ENCODE results near the gene OTOP3. TPM values are rescaled to one million over a fixed set of nuclear protein-coding genes. Genes with fewer than 3 reads are reported as not detected.
"Not testable (repeated sequence)": the region's sequence is repeated elsewhere in the genome, so short reads cannot be mapped to it uniquely, and the experiment has no call there.

Gene OTOP3, protein sequence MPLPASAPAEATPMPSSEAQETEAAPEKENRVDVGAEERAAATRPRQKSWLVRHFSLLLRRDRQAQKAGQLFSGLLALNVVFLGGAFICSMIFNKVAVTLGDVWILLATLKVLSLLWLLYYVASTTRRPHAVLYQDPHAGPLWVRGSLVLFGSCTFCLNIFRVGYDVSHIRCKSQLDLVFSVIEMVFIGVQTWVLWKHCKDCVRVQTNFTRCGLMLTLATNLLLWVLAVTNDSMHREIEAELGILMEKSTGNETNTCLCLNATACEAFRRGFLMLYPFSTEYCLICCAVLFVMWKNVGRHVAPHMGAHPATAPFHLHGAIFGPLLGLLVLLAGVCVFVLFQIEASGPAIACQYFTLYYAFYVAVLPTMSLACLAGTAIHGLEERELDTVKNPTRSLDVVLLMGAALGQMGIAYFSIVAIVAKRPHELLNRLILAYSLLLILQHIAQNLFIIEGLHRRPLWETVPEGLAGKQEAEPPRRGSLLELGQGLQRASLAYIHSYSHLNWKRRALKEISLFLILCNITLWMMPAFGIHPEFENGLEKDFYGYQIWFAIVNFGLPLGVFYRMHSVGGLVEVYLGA
- total RNA-seq (ENCODE audit: insufficient read depth, low replicate concordance) = not detected

DNA sequence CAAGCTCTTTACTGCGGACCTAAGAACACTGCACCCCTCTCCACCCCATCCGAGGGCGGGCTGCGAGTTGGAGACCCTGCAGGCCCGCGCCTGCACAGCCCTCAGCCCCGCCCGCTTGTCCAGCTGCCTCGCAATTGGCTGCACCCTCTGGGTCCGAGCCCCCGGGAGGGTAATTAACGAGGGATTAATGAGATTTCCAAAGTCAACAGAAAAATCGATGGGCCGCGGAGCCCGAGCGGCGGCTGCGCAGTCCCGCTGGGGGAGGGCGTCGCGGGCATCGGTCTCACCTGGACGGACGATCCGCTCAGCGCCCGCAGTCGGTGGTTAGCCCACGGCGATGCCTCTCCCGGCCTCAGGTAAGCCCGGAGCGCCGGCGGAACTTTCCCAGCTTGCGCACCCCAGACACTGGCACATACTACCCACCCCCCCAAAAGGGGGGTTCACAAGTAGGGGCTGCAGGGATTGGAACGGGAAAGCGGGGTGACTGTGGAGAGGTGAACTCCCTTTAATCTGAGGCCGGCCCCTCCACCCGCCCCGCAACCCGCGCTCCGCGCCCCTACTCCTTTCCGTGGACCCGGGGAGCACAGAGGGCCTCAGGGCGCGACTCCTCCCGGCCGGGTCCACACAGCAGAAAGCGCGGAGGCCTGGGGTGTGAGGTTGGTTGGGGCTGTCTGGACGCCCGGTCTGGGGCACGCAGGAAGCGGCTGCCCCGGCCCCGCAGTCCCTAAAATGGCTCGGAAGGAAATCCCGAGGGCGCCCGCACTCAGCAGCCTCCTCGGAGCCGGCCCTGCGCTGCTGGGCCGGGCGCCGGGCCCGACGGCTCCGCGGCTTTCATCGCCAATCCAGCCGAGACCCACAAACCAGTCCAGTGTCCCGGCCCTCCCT lies at the start of gene OTOP3:
Gene OTOP3 (plus strand): TSS at position 314 of the 885 bp plus-strand sequence. CDS start 24 bp downstream, at position 338.
- DNase-seq (ENCODE audit: low spot score) = no peak

DNA sequence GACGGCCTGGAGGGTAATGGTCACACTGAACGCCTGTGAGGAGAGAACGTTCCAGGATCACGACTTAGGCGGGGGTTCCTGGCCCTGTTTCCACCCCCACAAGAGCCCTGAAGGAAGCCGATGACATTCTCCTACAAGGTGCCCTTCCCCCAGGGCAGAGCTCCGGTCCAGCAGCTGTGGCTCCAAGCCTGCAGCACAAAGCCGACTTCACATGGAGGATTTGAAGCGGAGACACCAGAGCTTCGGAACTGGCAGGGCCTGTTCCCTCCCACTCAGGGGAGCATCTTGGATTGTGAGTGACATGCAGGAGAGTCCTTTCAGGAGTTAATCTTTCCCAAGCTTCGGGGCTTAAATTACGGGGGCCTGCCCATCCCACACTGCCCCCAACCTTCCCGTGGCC lies 47.2 kb upstream of the OTOP3 start:
- DNase-seq (ENCODE audit: low spot score) = no peak

DNA sequence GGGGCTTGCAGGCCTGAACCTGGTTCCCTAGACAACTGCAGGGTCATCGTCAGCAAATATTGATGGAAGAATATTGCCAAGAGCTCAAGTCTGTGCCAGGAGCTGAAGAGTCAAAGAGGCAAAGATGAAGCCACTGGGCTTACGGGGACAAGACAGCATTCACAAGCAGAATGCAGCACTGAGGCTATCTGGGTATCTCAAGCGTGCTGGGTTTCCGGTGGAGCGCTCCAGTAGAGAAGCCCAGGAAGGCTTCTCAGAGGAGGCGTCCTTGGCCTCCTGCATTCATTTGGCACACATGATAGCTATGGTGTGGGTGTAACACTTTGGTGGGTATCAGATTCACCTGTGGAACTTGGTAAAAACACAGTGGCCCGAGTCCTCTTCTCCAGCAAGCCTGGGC lies 45.1 kb upstream of the OTOP3 start:
- DNase-seq (ENCODE audit: low spot score) = no peak

DNA sequence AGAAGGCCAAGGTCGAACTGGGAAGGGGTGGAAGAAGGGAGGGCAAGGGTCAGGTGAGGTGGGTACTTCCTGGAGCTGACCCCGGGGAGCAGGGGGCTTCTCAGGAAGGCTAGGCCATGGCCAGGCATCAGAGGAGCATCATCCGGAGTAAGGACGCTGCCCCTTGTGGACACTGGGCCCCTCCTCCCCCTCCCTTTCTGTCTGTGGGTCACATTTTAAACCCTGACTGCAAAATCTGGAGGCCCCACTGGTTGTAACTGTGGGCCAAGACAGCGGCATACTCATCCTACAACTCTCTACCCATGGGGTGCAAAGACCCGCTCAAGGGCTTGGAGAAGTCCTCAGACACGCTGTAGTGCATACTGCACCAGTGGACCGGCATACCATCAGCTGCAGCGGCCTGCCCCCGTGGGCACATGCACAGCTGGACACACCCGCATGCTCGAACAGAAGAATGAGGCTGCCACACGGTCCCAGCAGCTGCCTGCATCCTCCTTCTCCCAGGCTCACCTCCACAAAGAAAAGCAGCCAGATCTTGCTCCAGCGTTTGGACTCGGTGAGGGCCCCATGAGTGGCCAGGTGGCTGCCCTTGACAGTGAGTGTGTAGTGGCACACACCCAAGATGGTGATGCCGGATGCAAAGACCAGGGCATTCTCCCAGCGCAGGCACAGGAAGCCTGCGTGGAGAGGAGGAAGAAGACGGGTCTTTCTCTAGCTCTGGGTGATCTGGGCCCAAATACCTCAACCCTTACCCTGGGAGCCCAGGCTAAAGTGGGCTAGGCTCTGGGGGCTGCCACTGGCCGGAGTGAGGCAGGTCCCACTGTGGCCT lies 43.5 kb upstream of the OTOP3 start:
- DNase-seq (ENCODE audit: low spot score) = no peak

DNA sequence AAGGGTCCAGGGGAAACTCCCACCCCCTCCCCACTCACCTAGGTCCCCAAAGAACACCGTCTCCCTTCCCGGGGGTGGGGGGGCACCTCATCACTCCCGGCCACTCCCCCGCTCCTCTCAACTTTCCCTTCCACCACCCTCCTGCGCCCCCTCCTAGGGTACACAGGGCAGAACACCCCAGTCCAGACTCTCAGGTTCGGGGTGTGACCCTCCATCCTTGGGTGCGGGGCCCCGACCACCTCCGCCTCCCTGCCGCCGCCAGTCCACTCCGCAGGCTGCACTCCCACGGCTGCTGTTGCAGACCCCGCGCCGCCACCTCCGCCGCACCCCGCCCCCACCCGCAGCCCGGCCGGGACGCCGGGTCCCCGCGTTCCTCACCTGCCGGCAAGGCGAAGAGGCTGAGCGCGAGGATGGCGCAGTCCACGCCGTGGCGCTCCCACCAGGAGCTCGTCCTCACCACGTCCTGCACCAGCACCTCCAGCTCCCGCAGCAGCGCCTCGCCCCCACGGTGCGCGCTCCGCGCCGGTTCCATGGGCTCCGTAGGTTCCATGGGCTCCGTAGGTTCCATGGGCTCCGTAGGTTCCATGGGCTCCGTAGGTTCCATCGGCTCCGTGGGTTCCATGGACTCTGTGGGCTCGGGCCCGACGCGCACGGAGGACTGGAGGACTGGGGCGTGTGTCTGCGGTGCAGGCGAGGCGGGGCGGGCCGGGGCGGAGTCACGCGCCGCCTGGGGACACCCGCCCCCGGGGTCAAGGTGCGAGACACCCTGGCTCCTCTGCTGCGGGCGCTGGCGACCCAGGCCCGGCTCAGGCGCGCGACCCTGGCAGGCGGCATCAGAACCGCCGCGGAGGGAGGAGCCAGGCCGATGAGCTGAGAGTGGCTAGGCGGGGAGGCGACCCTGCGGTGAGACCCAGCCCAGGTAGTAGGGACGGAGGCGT lies 42.5 kb upstream of the OTOP3 start, which contains the start of gene FADS6:
Gene FADS6 (minus strand): TSS at position 660 of the 938 bp plus-strand sequence. CDS start 38 bp downstream, at position 622.
- DNase-seq (ENCODE audit: low spot score) = no peak

DNA sequence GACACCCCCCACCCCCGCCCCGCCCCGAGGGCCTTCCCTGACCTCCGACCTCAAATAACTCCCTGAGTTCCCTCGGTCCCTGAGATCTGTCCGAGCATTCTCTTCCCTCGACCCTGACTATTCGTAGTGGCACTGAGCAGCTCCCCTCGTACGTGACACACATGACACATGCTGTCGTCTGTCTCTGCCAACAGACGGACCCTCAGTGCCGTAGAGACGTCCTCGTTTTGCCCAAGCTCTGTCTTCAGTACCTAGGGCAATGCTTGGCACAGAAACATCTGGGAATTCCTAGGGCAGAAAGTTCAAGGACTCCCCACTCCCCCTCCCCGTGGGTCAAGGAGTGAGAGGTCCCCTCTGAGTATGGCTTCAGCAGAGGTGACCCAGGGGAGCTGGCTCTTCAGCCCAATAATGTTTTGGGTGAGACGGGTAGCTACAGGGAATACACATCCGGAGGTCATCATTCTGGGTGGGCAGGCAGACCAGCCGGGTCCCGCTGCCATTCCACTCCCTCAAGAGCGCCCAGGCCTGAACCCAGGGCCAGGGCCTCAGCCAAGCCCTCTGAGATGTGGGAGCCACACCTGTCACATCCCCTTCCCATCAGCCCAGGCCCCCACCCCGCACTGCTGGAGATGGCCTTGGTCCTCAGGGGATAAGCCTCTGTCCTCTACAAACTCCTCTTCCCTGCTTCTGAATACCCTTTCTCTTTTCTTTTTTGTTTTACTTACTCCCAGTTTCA lies 41.6 kb upstream of the OTOP3 start:
- DNase-seq (ENCODE audit: low spot score) = no peak

DNA sequence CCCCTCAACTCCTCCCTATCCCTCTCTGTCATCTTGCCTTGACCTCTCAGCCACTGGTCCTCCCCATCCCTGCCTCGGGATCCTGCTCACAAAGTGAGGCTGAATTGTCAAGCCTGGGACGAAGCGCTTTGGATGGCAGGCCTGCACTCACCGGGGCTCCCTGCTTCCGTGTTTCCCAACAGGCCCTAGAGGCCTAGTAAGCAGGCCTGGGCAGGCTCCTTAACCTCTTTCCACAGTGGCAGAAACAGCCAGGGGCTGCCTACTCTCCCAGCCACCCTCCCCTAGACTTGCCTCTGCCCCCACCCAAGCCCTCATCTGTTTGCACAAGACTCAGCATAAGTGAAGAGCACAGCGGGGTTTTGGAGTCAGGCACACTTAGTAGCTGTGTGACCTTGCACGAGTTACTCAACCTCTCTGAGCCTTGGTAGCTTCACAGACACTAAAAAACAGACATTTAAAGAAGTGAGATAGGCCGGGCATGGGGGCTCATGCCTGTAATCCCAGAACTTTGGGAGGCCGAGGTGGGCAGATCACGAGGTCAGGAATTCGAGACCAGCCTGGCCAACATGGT lies 37.2 kb upstream of the OTOP3 start:
- peak; percentile 22 for DNase-seq (ENCODE audit: low spot score)

DNA sequence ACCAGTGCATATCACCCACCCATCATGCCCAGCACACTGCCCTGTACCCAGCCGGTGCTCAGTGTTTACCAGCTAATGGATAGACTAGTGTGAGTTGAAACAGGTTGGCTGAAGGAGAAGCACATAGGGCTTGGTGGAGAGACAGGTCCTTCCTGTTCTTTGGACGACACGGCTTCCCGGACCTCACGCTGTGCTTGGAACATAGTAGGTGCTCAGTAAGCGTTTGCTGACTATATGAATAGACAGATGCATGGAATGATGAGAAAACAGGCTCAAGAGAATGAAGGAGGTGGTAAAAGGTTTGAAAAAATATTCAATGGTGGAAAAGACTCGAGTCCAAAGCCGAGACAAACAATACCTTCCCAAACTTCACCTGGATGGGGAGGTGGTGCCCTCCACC lies 35.5 kb upstream of the OTOP3 start:
- DNase-seq (ENCODE audit: low spot score) = no peak

DNA sequence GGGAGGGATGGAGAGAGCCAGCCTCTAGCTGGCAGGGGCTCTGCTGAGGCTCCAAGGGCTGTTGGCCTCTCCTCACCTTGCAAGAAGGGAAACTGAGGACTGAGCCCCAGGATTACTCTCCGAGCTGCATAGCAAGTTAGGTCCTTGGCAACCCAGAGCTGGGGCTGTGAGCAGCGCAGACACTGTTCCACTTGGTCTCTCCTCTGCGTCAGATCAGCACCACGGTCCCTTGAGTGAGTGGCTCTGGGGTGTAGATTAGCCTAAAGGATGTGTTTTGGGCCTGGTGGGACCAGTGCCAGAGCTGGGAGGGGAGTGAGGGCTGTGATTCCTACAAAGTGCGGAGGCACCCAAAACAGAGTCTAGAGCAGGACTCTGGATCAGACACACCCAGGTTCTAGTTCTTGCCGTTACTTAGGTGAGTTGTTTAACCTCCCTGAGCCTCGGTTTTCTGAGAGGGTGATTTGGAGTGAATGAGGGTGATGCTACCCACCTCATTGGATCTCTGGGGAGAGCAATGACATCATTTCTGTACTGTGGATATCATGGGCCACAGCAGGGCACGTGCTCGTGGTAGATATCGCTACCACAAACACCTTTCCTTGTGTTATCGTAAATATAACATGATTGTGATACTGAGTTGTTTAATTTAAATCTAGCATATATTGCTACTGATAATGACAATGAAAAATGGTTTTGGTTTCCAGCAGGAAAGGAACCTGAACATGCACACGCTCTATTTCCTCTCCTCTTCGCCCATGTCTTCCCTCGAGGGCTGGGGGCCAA lies 34.2 kb upstream of the OTOP3 start:
- DNase-seq (ENCODE audit: low spot score) = no peak

DNA sequence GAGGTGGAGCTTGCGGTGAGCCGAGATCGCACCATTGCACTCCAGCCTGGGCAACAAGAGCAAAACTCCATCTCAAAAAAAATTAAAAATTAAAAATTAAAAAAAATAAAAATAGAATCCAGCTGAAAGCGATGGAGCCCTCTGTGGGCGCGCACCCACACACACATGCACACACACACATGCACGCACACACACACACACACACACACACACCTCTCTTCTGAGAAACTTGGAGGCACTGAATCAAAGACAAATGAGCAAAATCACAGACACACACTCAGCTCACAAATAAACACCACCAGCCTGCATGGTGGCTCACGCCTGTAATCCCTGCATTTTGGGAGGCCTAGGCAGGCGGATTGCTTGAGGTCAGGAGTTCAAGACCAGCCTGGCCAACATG lies 32.7 kb upstream of the OTOP3 start:
- no peak for DNase-seq (ENCODE audit: low spot score)

DNA sequence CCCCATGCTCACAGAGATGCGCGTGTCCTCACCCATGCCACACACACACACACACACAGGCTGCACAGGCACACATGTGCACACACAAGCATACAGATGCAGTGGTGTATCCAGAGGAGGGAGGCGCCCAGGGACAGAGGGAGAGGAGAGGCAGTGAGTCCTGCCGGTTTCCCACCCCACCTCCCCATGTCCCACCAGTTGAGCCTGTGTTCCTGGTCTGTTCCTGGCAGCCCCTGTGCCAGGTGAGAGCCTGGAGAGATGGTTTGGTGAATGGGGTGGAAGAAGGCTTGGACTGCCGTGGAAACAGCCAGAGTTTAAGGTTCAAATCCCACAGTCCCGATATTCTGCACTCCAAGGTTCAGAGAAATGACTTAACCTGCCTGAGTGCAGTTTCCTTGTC lies 32.0 kb upstream of the OTOP3 start:
- no peak for DNase-seq (ENCODE audit: low spot score)

DNA sequence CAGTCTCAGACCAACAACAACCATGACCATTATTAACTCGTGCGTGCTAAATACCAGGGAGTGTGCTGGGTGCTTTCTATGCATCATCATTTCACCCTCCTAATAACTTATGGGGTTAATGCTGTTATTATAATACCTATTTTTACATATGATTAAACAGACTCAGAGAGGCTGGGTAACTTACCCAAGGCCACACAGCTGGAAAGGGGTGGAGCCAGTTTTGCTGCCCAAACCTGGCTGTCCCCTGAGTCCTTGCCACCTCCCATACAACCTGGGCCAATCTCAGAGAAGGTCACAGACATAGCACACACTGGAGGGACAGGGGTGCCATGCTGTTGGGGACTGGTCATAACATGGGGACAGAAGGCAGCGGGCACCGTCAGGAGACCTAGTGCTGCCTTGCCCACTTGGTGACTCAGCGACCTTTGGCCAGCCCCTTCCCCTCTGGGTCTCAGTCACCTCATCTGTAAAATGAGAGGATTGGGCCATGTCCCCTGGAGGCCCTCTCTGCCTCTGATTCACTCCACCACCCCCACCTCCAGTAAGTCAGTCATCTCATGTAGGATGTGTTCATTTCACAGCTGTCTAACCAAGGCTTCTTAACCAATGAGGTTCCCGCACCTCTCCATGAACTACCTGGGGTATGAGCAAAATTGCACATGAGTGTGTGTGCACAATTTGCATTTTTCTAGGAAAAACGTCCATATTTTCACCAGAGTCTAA lies 30.9 kb upstream of the OTOP3 start:
- DNase-seq (ENCODE audit: low spot score) = no peak

DNA sequence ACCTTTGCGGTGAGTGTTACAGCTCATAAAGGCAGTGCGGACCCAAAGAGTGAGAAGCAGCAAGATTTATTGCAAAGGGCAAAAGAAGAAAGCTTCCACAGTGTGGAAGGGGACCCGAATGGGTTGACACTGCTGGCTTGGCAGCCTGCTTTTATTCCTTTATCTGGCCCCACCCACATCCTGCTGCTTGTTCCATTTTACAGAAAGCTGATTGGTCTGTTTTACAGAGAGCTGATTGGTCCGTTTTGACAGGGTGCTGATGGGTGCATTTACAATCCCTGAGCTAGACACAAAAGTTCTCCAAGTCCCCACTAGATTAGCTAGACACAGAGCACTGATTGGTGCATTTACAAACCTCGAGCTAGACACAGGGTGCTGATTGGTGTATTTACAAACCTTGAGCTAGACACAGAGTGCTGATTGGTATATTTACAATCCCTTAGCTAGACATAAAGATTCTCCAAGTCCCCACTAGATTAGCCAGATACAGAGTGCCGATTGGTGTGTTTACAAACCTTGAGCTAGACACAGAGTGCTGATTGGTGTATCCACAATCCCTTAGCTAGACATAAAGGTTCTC lies 29.4 kb upstream of the OTOP3 start:
- not testable (repeated sequence) for DNase-seq (ENCODE audit: low spot score)

DNA sequence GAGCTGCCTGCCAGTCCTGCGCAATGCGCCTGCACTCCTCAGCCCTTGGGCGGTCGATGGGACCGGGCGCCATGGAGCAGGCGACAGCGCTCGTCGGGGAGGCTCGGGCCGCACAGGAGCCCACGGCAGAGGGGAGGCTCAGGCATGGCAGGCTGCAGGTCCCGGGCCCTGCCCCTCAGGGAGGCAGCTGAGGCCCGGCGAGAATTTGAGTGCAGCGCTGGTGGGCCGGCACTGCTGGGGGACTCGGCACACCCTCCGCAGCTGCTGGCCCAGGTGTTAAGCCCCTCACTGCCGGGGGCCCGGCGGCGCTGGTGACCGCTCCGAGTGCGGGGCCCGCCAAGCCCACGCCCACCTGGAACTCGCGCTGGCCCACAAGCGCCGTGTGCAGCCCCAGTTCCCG lies 28.7 kb upstream of the OTOP3 start:
- DNase-seq (ENCODE audit: low spot score) = no peak

DNA sequence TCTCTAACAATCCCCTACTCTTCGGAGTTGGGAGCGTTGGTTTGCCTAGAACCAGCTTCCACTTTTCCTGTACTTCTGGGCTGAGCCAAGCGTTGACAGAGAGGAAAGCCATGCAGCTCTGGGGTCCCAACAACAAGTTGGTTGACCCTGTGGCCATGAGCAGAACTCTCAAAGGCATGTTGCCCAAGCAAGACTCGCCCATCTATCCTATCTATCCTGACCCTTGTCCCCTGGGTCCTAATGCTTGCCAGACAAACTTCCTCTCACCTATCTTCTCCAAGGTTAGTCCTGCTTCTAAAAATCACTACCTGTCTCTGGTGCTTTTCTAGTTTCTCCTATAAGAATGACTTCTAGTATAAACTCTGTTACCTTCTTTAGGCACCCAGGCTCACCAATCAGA lies 26.6 kb upstream of the OTOP3 start:
- not testable (repeated sequence) for DNase-seq (ENCODE audit: low spot score)

DNA sequence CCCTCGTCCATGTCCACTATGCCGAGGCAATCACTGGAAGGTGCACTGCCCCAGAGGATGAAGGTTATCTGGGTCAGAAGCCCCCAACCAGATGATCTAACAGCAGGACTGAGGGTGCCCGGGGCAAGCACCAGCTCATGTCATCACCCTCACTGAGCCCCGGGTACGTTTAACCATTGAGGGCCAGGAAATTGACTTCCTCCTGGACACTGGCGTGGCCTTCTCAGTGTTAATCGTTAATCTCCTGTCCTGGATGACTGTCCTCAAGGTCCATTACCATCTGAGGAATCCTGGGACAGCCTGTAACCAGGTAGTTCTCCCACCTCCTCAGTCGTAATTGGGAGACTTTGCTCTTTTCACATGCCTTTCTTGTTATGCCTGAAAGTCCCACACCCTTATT lies 24.3 kb upstream of the OTOP3 start:
- not testable (repeated sequence) for DNase-seq (ENCODE audit: low spot score)

All from umbilical cord (tissue), 2 donors.